Astrocyte (in vitro differentiated cells and primary cell): ENCODE measurements around the gene EID3.

Experiments used
- CTCF ChIP-seq: IDR thresholded peaks from 2 replicates; pipeline ENCODE4 v1.5.1; 2011; ENCODE audit warnings: low read depth, mild to moderate bottlenecking, inconsistent platforms, low read length, moderate library complexity; ENCODE audit not compliant: insufficient read depth
- EZH2 ChIP-seq: IDR thresholded peaks from 2 replicates; pipeline ENCODE4 v1.6.1; 2012; ENCODE audit warnings: mild to moderate bottlenecking, low read length, inconsistent platforms; ENCODE audit not compliant: insufficient read depth

- TF ChIP-seq EZH2 (no peak), CTCF (no peak)
Measured at GRCh38 chr12:104282109-104282508, 21.4 kb upstream of the EID3 start.
